ENCODE data around the gene DAPK1.

DAPK1 gene

GRCh38 chr9:87615547-87616148, 118.0 kb downstream of the DAPK1 start:
- peak; percentile 84 for DNase-seq

- no peak for DNase-seq
Observed at GRCh38 chr9:87618226-87618625, 120.6 kb downstream of the DAPK1 start.

GRCh38 chr9:87618931-87619330, 121.3 kb downstream of the DAPK1 start:
- DNase-seq: no peak

- DNase-seq: no peak
Observed at GRCh38 chr9:87619346-87619745, 121.7 kb downstream of the DAPK1 start.

- DNase-seq: no peak
Observed at GRCh38 chr9:87620731-87621322, 123.2 kb downstream of the DAPK1 start.

- DNase-seq: no peak
Observed at GRCh38 chr9:87622098-87622497, 124.4 kb downstream of the DAPK1 start.

- DNase-seq: no peak
Observed at GRCh38 chr9:87622923-87623322, 125.3 kb downstream of the DAPK1 start.

- DNase-seq: no peak
Observed at GRCh38 chr9:87628346-87628745, 130.7 kb downstream of the DAPK1 start.

- no peak for DNase-seq
Observed at GRCh38 chr9:87629104-87629503, 131.4 kb downstream of the DAPK1 start.

- no peak for DNase-seq
Observed at GRCh38 chr9:87630266-87630665, 132.6 kb downstream of the DAPK1 start.

GRCh38 chr9:87630846-87631245, 133.2 kb downstream of the DAPK1 start:
- DNase-seq: no peak

GRCh38 chr9:87635656-87636501, 138.2 kb downstream of the DAPK1 start:
- DNase-seq: no peak

- DNase-seq: no peak
Observed at GRCh38 chr9:87638292-87638691, 140.6 kb downstream of the DAPK1 start.

- DNase-seq: no peak
Observed at GRCh38 chr9:87639949-87640348, 142.3 kb downstream of the DAPK1 start.

GRCh38 chr9:87640385-87640795, 142.7 kb downstream of the DAPK1 start:
- peak; percentile 37 for DNase-seq

- DNase-seq: no peak
Observed at GRCh38 chr9:87641067-87641466, 143.4 kb downstream of the DAPK1 start.

- DNase-seq: no peak
Observed at GRCh38 chr9:87642330-87643106, 144.9 kb downstream of the DAPK1 start.

- no peak for DNase-seq
Observed at GRCh38 chr9:87643107-87643650, 145.5 kb downstream of the DAPK1 start.

GRCh38 chr9:87643778-87644570, 146.3 kb downstream of the DAPK1 start:
- DNase-seq: no peak

GRCh38 chr9:87644659-87645058, 147.0 kb downstream of the DAPK1 start:
- DNase-seq: no peak

- DNase-seq: no peak
Observed at GRCh38 chr9:87646546-87646945, 148.9 kb downstream of the DAPK1 start.

GRCh38 chr9:87647114-87647513, 149.4 kb downstream of the DAPK1 start:
- no peak for DNase-seq

Data from NCI-H226 (cell line).